LNCAP (cell line): Measurements from ENCODE around the gene SSBP2.

Source experiments
- TF ChIP-seq, protein P1 (sequence below): fragments of 450-650 bp; IDR thresholded peaks from 2 replicates; pipeline ENCODE4 v1.5.1; 2017; ENCODE audit warnings: mild to moderate bottlenecking

The SSBP2 gene

DNA sequence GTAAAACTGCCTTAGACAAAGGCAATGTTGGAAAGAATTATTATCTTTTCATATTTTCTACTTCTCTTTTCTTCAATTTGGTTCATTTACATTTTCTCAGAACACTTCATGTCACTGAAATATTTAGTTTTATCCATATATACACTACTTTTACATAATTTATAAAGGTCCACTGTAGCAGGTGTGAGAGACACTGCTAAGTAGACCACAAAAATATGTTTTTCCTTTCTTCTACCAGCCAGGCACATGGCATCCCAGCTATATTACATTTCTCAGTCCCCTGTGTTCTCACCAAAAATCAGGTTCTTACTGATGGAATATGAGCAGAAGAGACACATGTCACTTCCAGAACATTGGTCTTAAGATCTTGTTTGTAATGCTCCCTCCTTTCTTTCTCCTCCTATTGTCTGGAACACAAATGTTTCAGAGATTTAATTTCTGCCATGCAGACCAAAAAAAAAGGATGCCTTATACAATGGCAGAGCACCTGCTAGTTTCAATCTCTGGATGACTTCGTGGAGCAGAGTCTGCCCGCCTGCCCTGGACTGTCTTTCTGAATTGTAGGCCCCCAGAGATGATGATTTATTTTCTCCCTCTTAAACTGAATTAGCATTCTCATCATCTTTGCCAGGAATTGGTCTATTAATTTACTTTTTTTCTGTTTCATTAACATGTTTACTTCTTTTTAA lies 231.5 kb downstream of the SSBP2 start:
- TF ChIP-seq, protein P1, sequence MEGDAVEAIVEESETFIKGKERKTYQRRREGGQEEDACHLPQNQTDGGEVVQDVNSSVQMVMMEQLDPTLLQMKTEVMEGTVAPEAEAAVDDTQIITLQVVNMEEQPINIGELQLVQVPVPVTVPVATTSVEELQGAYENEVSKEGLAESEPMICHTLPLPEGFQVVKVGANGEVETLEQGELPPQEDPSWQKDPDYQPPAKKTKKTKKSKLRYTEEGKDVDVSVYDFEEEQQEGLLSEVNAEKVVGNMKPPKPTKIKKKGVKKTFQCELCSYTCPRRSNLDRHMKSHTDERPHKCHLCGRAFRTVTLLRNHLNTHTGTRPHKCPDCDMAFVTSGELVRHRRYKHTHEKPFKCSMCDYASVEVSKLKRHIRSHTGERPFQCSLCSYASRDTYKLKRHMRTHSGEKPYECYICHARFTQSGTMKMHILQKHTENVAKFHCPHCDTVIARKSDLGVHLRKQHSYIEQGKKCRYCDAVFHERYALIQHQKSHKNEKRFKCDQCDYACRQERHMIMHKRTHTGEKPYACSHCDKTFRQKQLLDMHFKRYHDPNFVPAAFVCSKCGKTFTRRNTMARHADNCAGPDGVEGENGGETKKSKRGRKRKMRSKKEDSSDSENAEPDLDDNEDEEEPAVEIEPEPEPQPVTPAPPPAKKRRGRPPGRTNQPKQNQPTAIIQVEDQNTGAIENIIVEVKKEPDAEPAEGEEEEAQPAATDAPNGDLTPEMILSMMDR, result no peak

DNA sequence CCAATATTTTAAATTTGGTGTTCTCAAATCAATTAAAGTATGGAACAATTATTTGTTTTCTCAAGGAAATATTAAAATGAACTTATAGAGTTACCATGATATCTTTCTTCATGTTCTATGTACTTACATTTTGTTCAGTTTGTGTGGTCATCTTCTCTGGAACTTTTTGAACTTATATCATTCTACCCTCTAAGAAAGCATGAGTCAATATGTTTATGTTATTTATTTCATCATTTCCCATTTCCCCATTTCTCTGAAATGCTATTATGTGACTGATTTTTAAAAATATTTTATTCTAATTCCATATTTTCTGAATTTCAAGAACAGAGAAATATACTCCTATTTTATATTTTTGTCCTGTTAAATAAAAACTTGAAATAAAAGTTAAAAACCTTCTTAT lies 233.4 kb downstream of the SSBP2 start:
- TF ChIP-seq, protein P1, result no peak

DNA sequence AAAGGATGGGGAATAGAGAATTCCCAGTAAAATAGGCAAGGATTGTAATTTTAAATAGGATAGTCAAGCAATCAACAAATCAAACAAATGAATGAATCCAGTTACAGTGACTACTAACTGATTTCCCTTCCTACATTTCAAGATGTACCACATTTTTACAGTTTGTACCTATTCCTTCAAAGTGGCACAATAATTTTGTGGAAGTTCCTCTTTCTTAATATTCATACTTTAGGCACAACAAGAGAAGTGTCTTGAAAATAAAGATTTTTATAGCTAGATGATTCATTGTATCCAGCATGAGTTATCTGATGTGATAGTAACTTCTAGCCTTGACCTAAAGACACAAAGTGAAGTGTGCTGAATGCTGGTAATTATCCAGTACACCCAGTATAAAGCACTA lies 234.8 kb downstream of the SSBP2 start:
- TF ChIP-seq, protein P1, result no peak

DNA sequence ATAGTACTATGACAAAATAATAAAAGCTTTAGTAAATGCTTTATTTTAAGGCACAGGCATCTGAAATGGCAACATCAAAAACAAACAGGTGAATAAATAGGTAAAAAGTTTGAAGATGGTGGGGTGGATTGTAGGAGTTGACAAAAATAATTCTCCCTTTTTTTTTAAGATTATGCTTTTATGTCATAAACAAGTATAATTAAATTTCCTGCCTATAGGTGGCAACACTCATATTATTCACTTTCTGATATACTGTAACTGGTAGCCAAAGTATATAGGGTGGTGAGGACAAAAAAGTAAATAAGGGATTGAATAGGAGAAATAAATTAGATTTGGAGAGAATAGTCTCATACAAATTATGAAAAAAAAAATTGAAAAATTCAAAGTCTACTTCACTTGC lies 236.9 kb downstream of the SSBP2 start:
- TF ChIP-seq, protein P1, result peak; percentile 48

DNA sequence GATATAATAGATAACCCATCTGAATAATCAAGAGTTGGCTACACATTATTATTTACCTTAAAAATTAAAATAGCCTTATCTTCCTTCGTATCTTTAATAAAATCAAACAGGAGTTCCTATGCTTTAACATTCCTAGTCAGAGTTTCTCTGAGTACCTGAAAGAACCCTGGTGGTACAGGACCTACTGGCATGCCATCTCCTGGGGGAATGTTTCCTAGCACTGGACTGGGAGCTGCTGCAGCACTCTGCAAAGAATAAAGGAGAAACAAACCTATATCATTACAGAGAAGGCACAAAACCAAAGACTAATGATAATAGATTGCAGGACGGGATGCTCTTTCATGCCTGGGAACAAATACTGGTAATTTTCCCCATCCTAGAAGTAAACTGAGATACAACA lies 237.4 kb downstream of the SSBP2 start:
- TF ChIP-seq, protein P1, result no peak

DNA sequence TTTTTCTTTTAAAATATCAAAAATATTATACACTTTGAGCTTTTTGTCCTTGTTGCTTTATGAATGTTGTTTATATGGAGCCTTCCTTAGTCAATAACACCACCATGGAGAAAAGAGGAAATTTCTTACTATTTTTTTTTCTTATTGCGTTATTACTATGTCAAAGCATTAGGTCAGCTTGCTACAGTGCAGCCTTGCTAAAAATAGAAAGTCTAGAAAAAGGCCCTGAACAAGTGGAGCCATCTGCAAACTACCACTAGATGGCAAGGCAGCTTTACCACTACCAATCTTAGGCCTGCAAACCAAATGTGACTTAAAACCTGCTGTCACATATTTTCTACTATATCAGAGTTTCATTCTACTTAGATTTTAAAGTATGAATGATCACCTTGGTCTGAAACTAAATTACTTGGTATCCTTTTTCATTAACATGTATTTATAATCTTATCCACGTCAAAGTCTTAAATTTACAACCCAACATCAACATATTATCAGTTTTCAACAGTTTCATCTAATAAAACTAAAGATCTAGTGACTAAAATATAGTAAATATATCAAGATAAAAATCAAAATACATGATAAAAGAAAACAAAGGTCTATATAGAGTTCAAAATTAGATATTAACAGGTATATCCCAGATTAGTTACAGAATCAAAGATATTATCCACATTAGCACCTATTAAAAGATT lies 243.9 kb downstream of the SSBP2 start:
- TF ChIP-seq, protein P1, result peak; percentile 91

DNA sequence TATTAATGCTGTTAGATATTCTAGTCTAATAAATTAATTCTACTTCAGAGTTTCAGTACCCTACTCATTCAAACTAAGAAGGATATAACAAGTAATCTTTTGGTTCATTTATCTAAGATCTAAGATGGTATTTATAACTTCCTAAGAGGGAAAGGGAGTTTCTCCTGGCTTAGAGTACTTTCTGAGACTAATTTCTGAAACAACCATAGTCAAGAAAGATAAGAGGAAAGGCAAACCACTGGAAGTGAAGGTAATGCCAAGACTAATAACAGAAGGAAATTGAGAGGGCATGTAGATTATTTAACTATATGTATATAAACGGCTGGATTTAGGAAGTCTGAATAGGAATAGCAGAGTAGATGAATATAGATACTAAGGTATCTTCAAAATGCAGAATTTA lies 244.5 kb downstream of the SSBP2 start:
- TF ChIP-seq, protein P1, result no peak
